Stomach (tissue), 9 donors: ENCODE data around the gene PAGE5. TPM values are rescaled to one million over a fixed set of nuclear protein-coding genes. Genes with fewer than 3 reads are reported as not detected.

Experiments
- DNase-seq, 2 donors: peaks; one replicate each; pipeline versions ENCODE4 v3.0.0 to v3.0.0-alpha.2; 2013 to 2019
- H3K27ac ChIP-seq, 5 donors: fragments of 200-600 bp in 4 of 5; sonication (generic) in 4 of 5; one replicate each; pipeline ENCODE4 v1.5.1; 2013 to 2019; ENCODE audit warnings: mild to moderate bottlenecking in 1 of 5, moderate library complexity in 1 of 5
- H3K27me3 ChIP-seq, 3 donors: fragments of 200-600 bp; sonication (generic); one replicate each; pipeline ENCODE4 v1.5.1; 2017 to 2019; ENCODE audit warnings: mixed run types in 1 of 3
- H3K36me3 ChIP-seq, 4 donors: fragments of 200-600 bp; sonication (generic); 1 replicate in 3 of 4; 2 replicates in 1 of 4; pipeline ENCODE4 v1.5.1; 2016 to 2019
- H3K4me1 ChIP-seq, 4 donors: fragments of 200-600 bp; sonication (generic); one replicate each; pipeline ENCODE4 v1.5.1; 2016 to 2019
- H3K4me3 ChIP-seq, 4 donors: fragments of 200-600 bp; sonication (generic) in 3 of 4; one replicate each; pipeline ENCODE4 v1.5.1; 2016 to 2019; ENCODE audit warnings: mild to moderate bottlenecking in 1 of 4
- H3K9me3 ChIP-seq, 4 donors: fragments of 200-600 bp; sonication (generic); one replicate each; pipeline ENCODE4 v1.5.1; 2016 to 2019
- CTCF ChIP-seq, 7 experiments: fragments of 450-650 bp in 4 of 7; fragments of 200-600 bp in 3 of 7; sonication (generic) in 3 of 7; IDR thresholded peaks; one replicate each; pipeline ENCODE4 v1.5.1; 2016 to 2019; ENCODE audit warnings: antibody characterized with exemption in 7 of 7, control low read depth in 2 of 7, mild to moderate bottlenecking in 1 of 7
- EP300 ChIP-seq: sonication (generic); formaldehyde crosslinking; IDR thresholded peaks from one replicate; pipeline ENCODE4 v1.6.1; 2017; ENCODE audit warnings: antibody characterized with exemption
- POLR2A ChIP-seq, 4 donors: fragments of 450-650 bp; IDR thresholded peaks; one replicate each; pipeline ENCODE4 v1.6.1; 2016; ENCODE audit warnings: antibody characterized with exemption in 4 of 4, control low read depth in 2 of 4, mild to moderate bottlenecking in 1 of 4, moderate library complexity in 1 of 4
- POLR2AphosphoS5 ChIP-seq, 3 donors: sonication (generic); formaldehyde crosslinking; IDR thresholded peaks; one replicate each; pipeline ENCODE4 v1.6.1; 2016; ENCODE audit warnings: antibody characterized with exemption in 3 of 3
- WGBS, 5 donors: extraction: QIAGEN DNeasy Blood & Tissue Kit in 3 of 5; methylation state at CpG; one replicate each; pipeline versions ENCODE4 v1.1.5 to v1.1.7; 2013 to 2018; 5-methylcytosine and 5-hydroxymethylcytosine counted together
- intact Hi-C: fragments of 100-400 bp; cut with DNase I; formaldehyde crosslinking; loops from one replicate; pipeline ENCODE4 v1.15.1; 2023; ENCODE audit warnings: low total_unique reads
- polyA plus RNA-seq, 3 donors: library from polyadenylated mRNA; stranded (reverse); fragments of 200-250 nt; gene quantifications; one replicate each; pipeline ENCODE4 v1.2.3, GENCODE V29; 2013
- total RNA-seq, 5 donors: library from RNA; depleted of rRNA; stranded (reverse); fragments of >200 nt; gene quantifications; one replicate each; pipeline versions ENCODE4 v1.1.0 to v1.2.3, GENCODE V29; 2014 to 2016
- donor health status: healthy with polysubstance abuse.
- donor health status: Bipolar disorder and iron deficiency.
- donor health status: healthy.

The PAGE5 gene
- total and polyA plus RNA-seq, 8 donors = not detected

GRCh38 chrX:55206162-55206941 is 13.8 kb upstream of the PAGE5 start:
- TF ChIP-seq POLR2A (IDR thresholded peaks at IDR 0.05) (no peak), POLR2AphosphoS5 (IDR thresholded peaks at IDR 0.05) (no peak), EP300 (no peak), CTCF (IDR thresholded peaks at IDR 0.05) (no peak)
- 48 to 64% (median 59%) methylated on average over 5 to 6 of the region's 6 CpGs for WGBS, 5 donors
- H3K4me1 ChIP-seq = no peaks in the 10 kb centered on the region
- no peak for DNase-seq
- no peaks in the 10 kb centered on the region for H3K36me3 ChIP-seq
- intact Hi-C loops = no loop called here
- H3K9me3 ChIP-seq = no peaks in the 10 kb centered on the region
- no peak overlapping the region for H3K4me3 ChIP-seq
- H3K27me3 ChIP-seq = no peaks in the 10 kb centered on the region
- H3K27ac ChIP-seq = no peak overlapping the region

GRCh38 chrX:55210931-55211677 is 9.0 kb upstream of the PAGE5 start:
- no peak for DNase-seq
- WGBS, 5 donors = 68 to 89% (median 75%) methylated on average over 13 of the region's 13 CpGs

GRCh38 chrX:55213381-55213780 is 6.8 kb upstream of the PAGE5 start:
- DNase-seq = no peak
- TF ChIP-seq POLR2A (IDR thresholded peaks at IDR 0.05) = no peak
- no peak for TF ChIP-seq POLR2AphosphoS5 (IDR thresholded peaks at IDR 0.05)
- TF ChIP-seq CTCF (IDR thresholded peaks at IDR 0.05) = no peak
- no peak for TF ChIP-seq EP300
- Histone ChIP-seq H3K36me3 (no peaks in the 10 kb centered on the region), H3K27me3 (no peaks in the 10 kb centered on the region), H3K4me1 (no peaks in the 10 kb centered on the region), H3K9me3 (no peaks in the 10 kb centered on the region), H3K4me3 (no peak overlapping the region), H3K27ac (no peak overlapping the region)
- intact Hi-C loops = no loop called here
- 65 to 84% (median 77%) methylated on average over 3 of the region's 3 CpGs for WGBS, 5 donors

More at GRCh38 chrX:55210931-55211677, 9.0 kb upstream of the PAGE5 start:
- no peaks in the 10 kb centered on the region for H3K9me3 ChIP-seq
- H3K27ac ChIP-seq = no peak overlapping the region
- no peaks in the 10 kb centered on the region for H3K27me3 ChIP-seq
- no peaks in the 10 kb centered on the region for H3K4me1 ChIP-seq
- TF ChIP-seq EP300 = no peak
- TF ChIP-seq POLR2A (IDR thresholded peaks at IDR 0.05) = no peak
- H3K4me3 ChIP-seq = no peak overlapping the region
- H3K36me3 ChIP-seq = no peaks in the 10 kb centered on the region
- intact Hi-C loops = no loop called here

GRCh38 chrX:55240788-55241340 is 20.7 kb downstream of the PAGE5 start:
- TF ChIP-seq EP300 (no peak), POLR2A (IDR thresholded peaks at IDR 0.05) (no peak), CTCF (IDR thresholded peaks at IDR 0.05) (no peak), POLR2AphosphoS5 (IDR thresholded peaks at IDR 0.05) (no peak)
- no peak for DNase-seq
- intact Hi-C loops = no loop called here
- Histone ChIP-seq H3K27me3 (no peaks in the 10 kb centered on the region), H3K9me3 (peaks cover 0 to 26% (median 7%) of the 10 kb centered on the region in 4 donors), H3K36me3 (no peaks in the 10 kb centered on the region), H3K4me1 (no peaks in the 10 kb centered on the region), H3K4me3 (no peak overlapping the region), H3K27ac (no peak overlapping the region)
- 29 to 76% (median 69%) methylated on average over 1 to 6 of the region's 6 CpGs for WGBS, 5 donors
